ENCODE results near the gene CDX2. TPM values are rescaled to one million over a fixed set of nuclear protein-coding genes. Genes with fewer than 3 reads are reported as not detected.

CDX2 gene
- total RNA-seq, 1 experiment from 2014 or later, result 5.1 TPM

DNA sequence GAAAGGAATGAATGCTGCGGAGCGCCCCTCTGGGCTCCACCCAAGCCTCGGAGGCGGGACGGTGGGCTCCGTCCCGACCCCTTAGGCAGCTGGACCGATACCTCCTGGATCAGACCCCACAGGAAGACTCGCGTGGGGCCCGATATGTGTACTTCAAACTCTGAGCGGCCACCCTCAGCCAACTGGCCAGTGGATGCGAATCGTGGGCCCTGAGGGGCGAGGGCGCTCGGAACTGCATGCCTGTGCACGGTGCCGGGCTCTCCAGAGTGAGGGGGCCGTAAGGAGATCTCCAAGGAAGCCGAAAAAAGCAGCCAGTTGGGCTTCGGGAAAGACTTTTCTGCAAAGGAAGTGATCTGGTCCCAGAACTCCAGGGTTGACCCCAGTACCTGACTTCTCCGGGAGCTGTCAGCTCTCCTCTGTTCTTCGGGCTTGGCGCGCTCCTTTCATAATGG lies 40.7 kb downstream of the CDX2 start:
- Histone ChIP-seq H3K36me3 (ENCODE audit: control insufficient read depth, insufficient read depth, low read length) (no peaks in the 10 kb centered on the region), H3K4me1 (ENCODE audit: control insufficient read depth, insufficient read depth, low read length) (no peaks in the 10 kb centered on the region), H3K9me3 (ENCODE audit: control insufficient read depth, insufficient read depth, low read depth, low read length) (no peaks in the 10 kb centered on the region), H3K27ac (ENCODE audit: low read length) (no peak overlapping the region), H3K4me3 (ENCODE audit: low read depth in 2 of 2, low read length in 2 of 2) (no peak overlapping the region), H3K27me3 (ENCODE audit: control insufficient read depth, insufficient read depth, low read length) (no peaks in the 10 kb centered on the region)
- intact Hi-C loops (cut with micrococcal nuclease; ENCODE audit: unreplicated experiment), result no loop called here
- no peak for ATAC-seq
- ChIA-PET POLR2A (no interaction called here), CTCF (no interaction called here)
- BruUV-seq (replicated peaks), result no TSS peak
- in situ Hi-C loops (cut with HindIII; ENCODE audit: low pct_unique_long_range_greater_than_20kb, low sequenced_read_pairs), result no loop called here
- TF ChIP-seq, protein P1, sequence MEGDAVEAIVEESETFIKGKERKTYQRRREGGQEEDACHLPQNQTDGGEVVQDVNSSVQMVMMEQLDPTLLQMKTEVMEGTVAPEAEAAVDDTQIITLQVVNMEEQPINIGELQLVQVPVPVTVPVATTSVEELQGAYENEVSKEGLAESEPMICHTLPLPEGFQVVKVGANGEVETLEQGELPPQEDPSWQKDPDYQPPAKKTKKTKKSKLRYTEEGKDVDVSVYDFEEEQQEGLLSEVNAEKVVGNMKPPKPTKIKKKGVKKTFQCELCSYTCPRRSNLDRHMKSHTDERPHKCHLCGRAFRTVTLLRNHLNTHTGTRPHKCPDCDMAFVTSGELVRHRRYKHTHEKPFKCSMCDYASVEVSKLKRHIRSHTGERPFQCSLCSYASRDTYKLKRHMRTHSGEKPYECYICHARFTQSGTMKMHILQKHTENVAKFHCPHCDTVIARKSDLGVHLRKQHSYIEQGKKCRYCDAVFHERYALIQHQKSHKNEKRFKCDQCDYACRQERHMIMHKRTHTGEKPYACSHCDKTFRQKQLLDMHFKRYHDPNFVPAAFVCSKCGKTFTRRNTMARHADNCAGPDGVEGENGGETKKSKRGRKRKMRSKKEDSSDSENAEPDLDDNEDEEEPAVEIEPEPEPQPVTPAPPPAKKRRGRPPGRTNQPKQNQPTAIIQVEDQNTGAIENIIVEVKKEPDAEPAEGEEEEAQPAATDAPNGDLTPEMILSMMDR (IDR thresholded peaks at IDR 0.05), result no peak
- TF ChIP-seq POLR2AphosphoS5 (IDR thresholded peaks at IDR 0.05; ENCODE audit: low read depth, low read length) (no peak), REST (IDR thresholded peaks at IDR 0.05; ENCODE audit: insufficient read depth in 1 of 2, low read depth in 2 of 2, low read length in 1 of 2) (no peak), TCF7L2 (IDR thresholded peaks at IDR 0.05; ENCODE audit: low read depth, low read length) (no peak), SIN3A (IDR thresholded peaks at IDR 0.05; ENCODE audit: borderline replicate concordance, insufficient read depth, low read depth, low read length) (no peak)
- no peak for DNase-seq (ENCODE audit: low read depth, low spot score)

DNA sequence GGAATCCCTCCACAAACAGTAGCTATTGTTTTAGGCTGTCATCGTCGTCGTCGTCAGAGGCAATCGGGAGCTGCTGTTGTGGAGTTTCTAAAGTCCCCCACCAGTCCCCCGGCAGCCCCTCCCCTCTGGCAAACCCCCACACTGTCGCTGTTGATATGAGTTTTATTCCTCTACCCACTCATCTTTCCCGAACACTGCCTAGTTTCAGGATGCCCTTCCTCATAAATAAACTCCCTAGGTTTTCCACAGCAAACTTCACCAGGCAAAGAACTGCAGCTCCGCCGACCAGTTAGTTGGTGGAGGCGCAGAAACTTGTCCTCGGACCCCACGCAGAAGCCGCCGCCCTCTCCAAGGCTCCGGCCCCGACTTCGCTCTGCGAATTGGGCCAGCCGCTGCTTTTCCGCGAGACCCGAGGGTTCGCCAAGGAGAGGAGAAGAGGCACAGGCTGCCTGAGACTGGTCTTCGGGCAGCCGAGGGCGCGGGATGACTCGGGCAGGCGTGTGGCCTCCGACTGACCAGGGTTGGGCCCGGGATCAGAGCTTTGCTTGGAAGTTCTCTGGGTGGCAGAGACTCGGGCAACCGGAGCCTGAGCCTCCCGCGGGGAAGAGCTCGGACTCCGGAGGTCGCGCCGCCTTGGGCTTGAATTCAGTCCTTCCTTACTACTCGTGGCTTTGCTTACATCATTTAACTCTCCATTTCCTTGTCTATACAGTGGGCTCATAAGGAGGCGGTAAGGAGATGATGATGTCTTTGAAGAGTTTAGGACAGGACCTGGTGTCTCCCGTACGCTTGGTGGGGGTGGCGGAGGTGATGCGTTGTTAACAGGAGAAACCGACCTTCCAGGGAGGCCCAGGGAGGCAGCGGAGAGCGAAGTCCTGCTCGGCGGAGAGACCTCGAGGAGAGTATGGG lies 41.4 kb downstream of the CDX2 start:
- DNase-seq (ENCODE audit: low read depth, low spot score) (no peak), ATAC-seq (no peak)
- POLR2A ChIA-PET, result no interaction called here
- H3K27ac ChIP-seq (ENCODE audit: low read length), result no peak overlapping the region
- TF ChIP-seq SIN3A (IDR thresholded peaks at IDR 0.05; ENCODE audit: borderline replicate concordance, insufficient read depth, low read depth, low read length) (no peak), POLR2AphosphoS5 (IDR thresholded peaks at IDR 0.05; ENCODE audit: low read depth, low read length) (no peak)
- H3K9me3 ChIP-seq (ENCODE audit: control insufficient read depth, insufficient read depth, low read depth, low read length), result no peaks in the 10 kb centered on the region
- no peak overlapping the region for H3K4me3 ChIP-seq (ENCODE audit: low read depth in 2 of 2, low read length in 2 of 2)
- no peaks in the 10 kb centered on the region for H3K36me3 ChIP-seq (ENCODE audit: control insufficient read depth, insufficient read depth, low read length)
- CTCF ChIA-PET, result no interaction called here
- in situ Hi-C loops (cut with HindIII; ENCODE audit: low pct_unique_long_range_greater_than_20kb, low sequenced_read_pairs), result no loop called here
- intact Hi-C loops (cut with micrococcal nuclease; ENCODE audit: unreplicated experiment), result no loop called here
- BruUV-seq (replicated peaks), result no TSS peak
- no peaks in the 10 kb centered on the region for H3K4me1 ChIP-seq (ENCODE audit: control insufficient read depth, insufficient read depth, low read length)
- no peaks in the 10 kb centered on the region for H3K27me3 ChIP-seq (ENCODE audit: control insufficient read depth, insufficient read depth, low read length)
